Activated T-helper 1 cell treated with anti-CD3 and anti-CD28 coated beads, Interleukin-12 subunit alpha, Interleukin-12 subunit beta, Interleukin-2, Interleukin-4 antibody, amounts not matched to agents 30 ng/mL and 10 ng/mL and 1 ng/mL, durations not matched to agents 14 hours and 24 hours and 36 hours (primary cell): ENCODE results near the gene MYO9A. TPM values are rescaled to one million over a fixed set of nuclear protein-coding genes. Genes with fewer than 3 reads are reported as not detected.

Source experiments
- DNase-seq: peaks from one replicate; pipeline ENCODE4 v3.0.0; 2021; ENCODE audit warnings: low spot score
- H3K27ac Mint-ChIP-seq: one replicate; pipeline ENCODE4 v1.8.0; 2021; ENCODE audit warnings: mild to moderate bottlenecking, mixed read lengths
- H3K27me3 Mint-ChIP-seq: one replicate; pipeline ENCODE4 v1.8.0; 2022; ENCODE audit warnings: mild to moderate bottlenecking, moderate library complexity, mixed read lengths; ENCODE audit not compliant: insufficient read depth
- H3K36me3 Mint-ChIP-seq: one replicate; pipeline ENCODE4 v1.8.0; 2021; ENCODE audit warnings: low read depth, mixed read lengths
- H3K4me1 Mint-ChIP-seq: one replicate; pipeline ENCODE4 v1.8.0; 2021; ENCODE audit warnings: low read depth, mixed read lengths
- H3K4me3 Mint-ChIP-seq: one replicate; pipeline ENCODE4 v1.8.0; 2021; ENCODE audit warnings: mild to moderate bottlenecking, moderate library complexity, mixed read lengths
- H3K9me3 Mint-ChIP-seq: one replicate; pipeline ENCODE4 v1.8.0; 2021; ENCODE audit warnings: mixed read lengths
- intact Hi-C: fragments of 100-400 bp; cut with micrococcal nuclease; formaldehyde crosslinking; loops from one replicate; pipeline ENCODE4 v1.15.1; 2024
- total RNA-seq: library from RNA; stranded (reverse); gene quantifications from 2 replicates; pipeline ENCODE4 v1.2.3, GENCODE V29; 2022

The MYO9A gene
- total RNA-seq, 1 donor from 2014 or later = 15.2 TPM

DNA sequence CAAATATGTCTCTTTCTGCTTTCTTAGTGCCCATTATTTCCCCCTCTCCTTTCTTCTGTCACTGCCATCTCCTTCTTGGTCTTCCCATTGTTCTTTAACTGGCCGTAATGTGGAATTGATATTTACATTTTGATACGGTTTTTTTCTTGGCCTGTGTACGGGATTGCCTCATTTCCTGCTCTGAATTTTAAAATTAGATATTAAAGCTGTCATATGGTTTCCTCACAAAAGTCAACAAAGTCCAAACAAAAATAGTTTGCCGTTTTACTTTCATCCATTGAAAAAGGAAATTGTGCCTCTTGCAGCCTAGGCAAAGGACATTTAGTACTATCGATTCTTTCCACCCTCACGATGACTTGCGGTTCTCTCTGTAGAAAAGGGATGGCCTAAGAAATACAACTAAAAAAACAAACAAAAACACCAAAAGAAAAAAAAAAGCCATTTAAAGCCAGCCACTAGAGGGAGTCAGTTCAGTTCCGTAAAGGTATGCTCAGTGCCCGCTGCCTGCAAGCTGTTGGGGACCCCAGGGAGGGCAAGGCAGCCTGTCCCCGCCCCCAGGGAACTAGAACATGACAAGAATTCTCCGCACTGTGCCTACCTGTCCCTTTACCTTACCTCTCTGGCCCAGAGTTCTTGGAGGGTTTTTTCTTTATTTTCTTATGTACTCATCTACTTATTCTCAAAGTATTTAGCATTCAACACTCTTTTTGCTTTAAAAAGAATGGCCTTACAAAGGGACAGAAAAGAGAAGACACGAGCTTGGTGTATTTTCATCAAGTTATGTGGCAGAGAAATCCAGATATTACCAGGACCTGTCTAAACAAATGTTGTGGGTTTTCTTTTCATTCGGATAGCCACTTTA is 337.6 kb downstream of the MYO9A start:
- Mint-ChIP-seq H3K27me3 (peaks cover 5% of the 10 kb centered on the region), H3K9me3 (no peaks in the 10 kb centered on the region), H3K36me3 (no peaks in the 10 kb centered on the region), H3K27ac (peak overlapping the region; percentile 10), H3K4me3 (no peak overlapping the region), H3K4me1 (peaks cover 21% of the 10 kb centered on the region)
- intact Hi-C loops = loop anchor here (1.0 kb wide), 1 partner anchor 376 kb away; no protein-coding TSS in a partner anchor
- peak; percentile 9 for DNase-seq

DNA sequence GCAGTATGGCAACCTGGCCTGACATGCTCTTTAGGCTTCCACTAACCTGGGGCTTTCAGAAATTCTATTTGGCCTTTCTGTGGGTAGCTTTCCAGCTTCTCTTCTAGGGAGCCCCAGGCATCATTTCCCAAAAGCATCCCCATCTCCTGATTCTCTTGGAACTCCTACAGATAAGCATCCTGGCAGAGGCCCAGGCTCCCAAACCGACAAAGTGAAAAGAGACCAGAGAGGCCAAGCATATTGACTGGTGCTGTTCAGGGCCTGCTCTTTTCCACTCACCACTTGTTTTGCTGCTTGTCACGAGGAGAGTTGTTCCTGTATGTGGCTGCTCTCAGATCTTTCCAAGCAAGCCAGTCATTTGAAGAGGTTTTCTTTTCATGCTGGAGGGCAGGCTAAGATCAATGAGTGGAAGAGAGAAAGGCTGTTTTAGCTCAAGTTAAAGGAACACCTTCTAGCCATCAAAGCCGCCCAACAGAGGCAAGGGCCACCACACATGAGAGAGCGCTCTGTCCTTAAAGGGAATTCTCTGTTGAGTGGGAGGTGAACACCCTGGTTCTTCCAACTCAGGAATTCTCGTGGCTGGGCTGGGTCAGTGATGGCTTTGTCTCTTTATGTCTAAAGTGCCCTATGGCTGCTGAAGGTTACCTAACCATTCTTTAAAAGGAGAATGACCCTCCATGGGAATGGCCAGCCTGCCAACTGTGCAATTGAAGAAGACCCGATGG is 338.7 kb downstream of the MYO9A start:
- no peak overlapping the region for H3K4me3 Mint-ChIP-seq
- H3K9me3 Mint-ChIP-seq = no peaks in the 10 kb centered on the region
- H3K36me3 Mint-ChIP-seq = no peaks in the 10 kb centered on the region
- peaks cover 5% of the 10 kb centered on the region for H3K27me3 Mint-ChIP-seq
- no peak for DNase-seq
- peaks cover 21% of the 10 kb centered on the region for H3K4me1 Mint-ChIP-seq
- intact Hi-C loops = no loop called here
- H3K27ac Mint-ChIP-seq = no peak overlapping the region

DNA sequence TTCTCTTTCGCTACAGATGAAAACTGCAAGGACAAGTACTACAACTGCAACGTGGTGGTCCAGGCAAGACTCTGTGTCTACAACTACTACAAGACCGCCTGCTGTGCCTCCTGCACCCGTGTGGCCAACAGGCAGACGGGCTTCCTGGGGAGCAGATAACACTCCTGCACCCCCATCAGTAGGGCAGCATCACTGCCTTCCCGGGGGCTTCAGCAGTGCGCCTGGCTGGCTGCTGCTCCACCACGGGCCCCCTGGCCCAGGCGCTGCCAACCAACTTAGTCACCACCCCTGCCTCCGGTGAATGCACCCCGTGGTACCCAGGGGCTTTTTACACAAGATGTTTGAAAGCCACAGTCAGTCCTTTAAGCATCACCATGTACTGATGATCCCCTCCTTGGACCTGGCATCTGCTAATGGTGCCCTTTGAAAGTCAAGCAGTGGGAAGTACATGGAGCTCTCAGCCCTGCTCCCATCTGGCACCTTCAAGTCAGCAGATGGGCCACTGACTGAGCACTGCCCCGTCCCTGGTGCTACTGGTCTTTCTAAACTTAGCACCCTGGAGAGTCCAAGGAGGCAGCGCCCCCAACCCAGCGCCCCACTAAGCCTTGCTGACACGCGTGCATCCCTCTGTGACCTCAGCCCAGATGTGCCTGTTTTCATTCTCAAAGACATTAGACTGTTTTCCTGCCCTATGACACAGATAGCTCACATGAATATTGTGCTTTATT is 340.6 kb downstream of the MYO9A start:
- Mint-ChIP-seq H3K4me3 (no peak overlapping the region), H3K27me3 (peaks cover 8% of the 10 kb centered on the region), H3K4me1 (peaks cover 21% of the 10 kb centered on the region), H3K9me3 (no peaks in the 10 kb centered on the region), H3K36me3 (no peaks in the 10 kb centered on the region), H3K27ac (no peak overlapping the region)
- no peak for DNase-seq
- intact Hi-C loops = no loop called here

DNA sequence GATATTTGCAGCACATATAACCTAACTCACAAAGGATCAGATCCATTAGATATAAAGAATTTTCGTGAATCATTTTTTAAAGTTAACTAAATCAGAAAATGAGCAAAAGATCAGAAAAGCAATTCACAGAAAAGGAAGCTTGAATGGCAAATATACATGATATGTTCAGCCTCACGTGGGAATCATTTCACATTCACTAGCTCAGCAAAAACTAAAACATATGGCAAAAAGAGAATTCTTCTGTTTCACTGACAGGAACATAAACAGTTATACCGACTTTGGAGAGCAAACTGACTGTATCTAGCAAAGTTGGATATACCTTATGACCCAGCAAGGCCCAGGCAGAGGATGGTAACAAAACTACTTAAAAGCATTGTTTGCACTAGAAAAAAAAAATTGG is 341.6 kb downstream of the MYO9A start:
- intact Hi-C loops = no loop called here
- no peaks in the 10 kb centered on the region for H3K9me3 Mint-ChIP-seq
- H3K27ac Mint-ChIP-seq = no peak overlapping the region
- H3K36me3 Mint-ChIP-seq = no peaks in the 10 kb centered on the region
- no peak for DNase-seq
- H3K27me3 Mint-ChIP-seq = peaks cover 8% of the 10 kb centered on the region
- H3K4me1 Mint-ChIP-seq = peaks cover 16% of the 10 kb centered on the region
- H3K4me3 Mint-ChIP-seq = no peak overlapping the region

DNA sequence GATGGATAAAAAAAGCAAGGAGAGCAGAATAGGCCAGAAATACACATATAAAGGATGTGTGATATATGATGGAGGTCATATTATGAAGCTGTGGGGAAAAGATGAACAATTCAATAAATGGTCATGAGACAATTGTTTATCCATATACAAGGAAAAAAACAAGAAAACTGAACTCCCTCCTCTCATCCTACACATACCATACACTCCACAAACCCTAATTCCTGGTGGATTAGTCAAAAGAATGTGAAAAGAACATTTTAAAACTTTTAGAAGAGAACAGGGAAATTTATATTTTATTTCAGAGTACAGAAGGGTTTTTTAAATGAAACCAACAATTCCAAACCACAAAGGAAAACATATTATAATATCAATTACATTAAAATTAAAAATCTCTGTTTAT is 342.1 kb downstream of the MYO9A start:
- no peak for DNase-seq
- Mint-ChIP-seq H3K27me3 (peaks cover 8% of the 10 kb centered on the region), H3K4me3 (no peak overlapping the region), H3K27ac (no peak overlapping the region), H3K36me3 (no peaks in the 10 kb centered on the region), H3K9me3 (no peaks in the 10 kb centered on the region), H3K4me1 (peaks cover 11% of the 10 kb centered on the region)
- intact Hi-C loops = no loop called here

DNA sequence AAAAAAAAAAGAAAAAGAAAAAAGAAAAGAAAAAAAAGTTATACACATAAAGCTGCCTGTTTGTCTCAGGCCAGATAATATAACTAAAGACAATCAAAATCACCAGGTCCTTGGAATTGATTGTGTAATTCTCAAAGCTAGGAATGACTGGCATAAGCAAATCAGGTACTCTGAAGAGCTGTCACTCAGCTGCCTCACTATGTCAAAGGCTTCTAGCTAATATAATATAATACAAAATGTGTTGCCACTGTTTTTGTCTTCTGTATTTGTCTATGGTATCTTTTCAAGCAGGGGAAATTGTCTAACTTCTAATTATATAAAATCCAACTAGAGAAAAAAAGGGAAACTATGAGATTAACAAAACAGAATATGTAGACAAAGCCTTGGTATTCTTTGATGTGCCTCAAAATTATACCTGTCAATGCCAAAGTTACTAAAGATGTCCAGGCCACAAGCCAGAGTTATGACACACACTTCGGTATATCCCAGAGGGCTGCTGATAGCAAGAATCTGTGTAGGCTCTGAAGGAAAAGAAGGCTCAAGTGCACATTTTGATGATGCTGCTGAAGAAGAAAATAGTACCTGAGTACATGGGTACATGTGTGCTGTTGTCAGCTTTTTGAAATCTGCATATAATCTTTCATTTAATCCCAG is 344.6 kb downstream of the MYO9A start:
- Mint-ChIP-seq H3K27ac (no peak overlapping the region), H3K9me3 (no peaks in the 10 kb centered on the region), H3K27me3 (peaks cover 2% of the 10 kb centered on the region), H3K4me1 (no peaks in the 10 kb centered on the region), H3K36me3 (no peaks in the 10 kb centered on the region), H3K4me3 (no peak overlapping the region)
- DNase-seq = no peak
- intact Hi-C loops = no loop called here

Other genes starting within 250 kb of the MYO9A start
- gene SENP8, start 253 bp upstream of the MYO9A start, total RNA-seq = 1.5 and 1.8 TPM in 2 replicates
- gene GRAMD2A, start 79.6 kb upstream of the MYO9A start, total RNA-seq = 0.21 TPM in 1 of 2 replicates, not detected in the other
- gene PKM, start 113.0 kb upstream of the MYO9A start, total RNA-seq = 2,409 and 2,442 TPM in 2 replicates
- gene PARP6, start 154.4 kb upstream of the MYO9A start, total RNA-seq = 79.3 and 87.1 TPM in 2 replicates
- gene CELF6, start 202.0 kb upstream of the MYO9A start, total RNA-seq = 0.26 and 0.27 TPM in 2 replicates